ENCODE measurements around the gene ATP5F1E. TPM values are rescaled to one million over a fixed set of nuclear protein-coding genes. Genes with fewer than 3 reads are reported as not detected.

Gene ATP5F1E
- total RNA-seq, 1 donor from 2014 or later = 86.1 TPM

DNA sequence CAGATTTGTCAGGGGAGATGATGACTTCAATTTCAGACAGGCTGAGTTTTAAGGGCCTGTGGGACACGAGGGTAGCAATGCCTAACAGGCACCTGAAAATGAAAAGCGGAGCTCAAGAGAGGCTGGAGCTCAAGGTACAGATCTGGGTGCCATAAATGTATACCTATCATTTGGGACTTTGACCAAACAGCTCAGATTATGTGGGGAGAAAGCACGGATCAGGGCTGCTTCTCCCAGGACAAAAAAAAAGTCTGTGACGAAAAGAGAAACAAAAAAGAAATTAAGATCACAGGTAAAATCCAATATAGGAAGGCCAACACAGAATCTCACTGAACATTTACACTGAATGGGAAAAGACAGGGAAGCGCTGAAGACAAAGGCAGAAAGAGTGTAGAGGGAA, 8.5 kb upstream of the ATP5F1E start:
- ChIA-PET POLR2A (interaction anchor here (3.8 to 6.2 kb wide), 2 partner anchors 8 to 36 kb away, joined by 20 to 64 read pairs; partner anchors contain the start of gene ATP5F1E), CTCF (no interaction called here)
- peak overlapping the region; percentile 61 for H3K27ac Mint-ChIP-seq
- TF ChIP-seq, protein P1, sequence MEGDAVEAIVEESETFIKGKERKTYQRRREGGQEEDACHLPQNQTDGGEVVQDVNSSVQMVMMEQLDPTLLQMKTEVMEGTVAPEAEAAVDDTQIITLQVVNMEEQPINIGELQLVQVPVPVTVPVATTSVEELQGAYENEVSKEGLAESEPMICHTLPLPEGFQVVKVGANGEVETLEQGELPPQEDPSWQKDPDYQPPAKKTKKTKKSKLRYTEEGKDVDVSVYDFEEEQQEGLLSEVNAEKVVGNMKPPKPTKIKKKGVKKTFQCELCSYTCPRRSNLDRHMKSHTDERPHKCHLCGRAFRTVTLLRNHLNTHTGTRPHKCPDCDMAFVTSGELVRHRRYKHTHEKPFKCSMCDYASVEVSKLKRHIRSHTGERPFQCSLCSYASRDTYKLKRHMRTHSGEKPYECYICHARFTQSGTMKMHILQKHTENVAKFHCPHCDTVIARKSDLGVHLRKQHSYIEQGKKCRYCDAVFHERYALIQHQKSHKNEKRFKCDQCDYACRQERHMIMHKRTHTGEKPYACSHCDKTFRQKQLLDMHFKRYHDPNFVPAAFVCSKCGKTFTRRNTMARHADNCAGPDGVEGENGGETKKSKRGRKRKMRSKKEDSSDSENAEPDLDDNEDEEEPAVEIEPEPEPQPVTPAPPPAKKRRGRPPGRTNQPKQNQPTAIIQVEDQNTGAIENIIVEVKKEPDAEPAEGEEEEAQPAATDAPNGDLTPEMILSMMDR (IDR thresholded peaks at IDR 0.05) = no peak
- no peaks in the 10 kb centered on the region for H3K9me3 Mint-ChIP-seq
- intact Hi-C loops (cut with micrococcal nuclease) = no loop called here
- H3K36me3 Mint-ChIP-seq (ENCODE audit: low read depth) = peaks cover 46% of the 10 kb centered on the region
- H3K4me3 Mint-ChIP-seq = peak overlapping the region; percentile 95
- DNase-seq = no peak
- peaks cover 52% of the 10 kb centered on the region for H3K4me1 Mint-ChIP-seq
- ATAC-seq (ENCODE audit: low read depth) = no peak
- no peaks in the 10 kb centered on the region for H3K27me3 Mint-ChIP-seq

DNA sequence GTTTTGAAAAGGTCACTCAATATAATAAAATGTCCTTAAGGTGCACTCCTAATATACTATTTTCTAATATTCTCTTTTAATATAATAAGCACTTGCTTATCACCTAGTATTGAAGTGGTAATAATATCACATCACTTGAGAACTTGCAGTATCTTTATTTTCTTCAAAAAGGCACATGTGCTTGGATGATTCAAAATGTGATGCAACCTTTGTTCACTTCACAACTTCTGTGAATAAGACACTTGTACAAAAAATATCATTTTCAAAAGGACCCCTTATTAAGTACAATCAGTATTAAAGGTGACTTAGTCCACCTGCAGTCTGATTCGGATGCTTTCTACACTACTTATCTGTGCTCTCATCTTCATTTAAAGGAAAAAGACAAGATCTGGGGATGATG, 7.1 kb upstream of the ATP5F1E start:
- peaks cover 58% of the 10 kb centered on the region for H3K36me3 Mint-ChIP-seq (ENCODE audit: low read depth)
- H3K27ac Mint-ChIP-seq = no peak overlapping the region
- H3K4me1 Mint-ChIP-seq = peaks cover 45% of the 10 kb centered on the region
- H3K27me3 Mint-ChIP-seq = no peaks in the 10 kb centered on the region
- ChIA-PET CTCF (no interaction called here), POLR2A (no interaction called here)
- no peak overlapping the region for H3K4me3 Mint-ChIP-seq
- intact Hi-C loops (cut with micrococcal nuclease) = no loop called here
- ATAC-seq (ENCODE audit: low read depth) (no peak), DNase-seq (no peak)
- TF ChIP-seq, protein P1 (IDR thresholded peaks at IDR 0.05) = no peak
- H3K9me3 Mint-ChIP-seq = no peaks in the 10 kb centered on the region

GRCh38 chr20:59037386-59037785, 5.3 kb upstream of the ATP5F1E start:
- no peak overlapping the region for H3K27ac Mint-ChIP-seq
- TF ChIP-seq, protein P1 (IDR thresholded peaks at IDR 0.05) = no peak
- no peak overlapping the region for H3K4me3 Mint-ChIP-seq
- peaks cover 66% of the 10 kb centered on the region for H3K36me3 Mint-ChIP-seq (ENCODE audit: low read depth)
- no peak for ATAC-seq (ENCODE audit: low read depth)
- DNase-seq = no peak
- H3K9me3 Mint-ChIP-seq = no peaks in the 10 kb centered on the region
- intact Hi-C loops (cut with micrococcal nuclease) = no loop called here
- peaks cover 37% of the 10 kb centered on the region for H3K4me1 Mint-ChIP-seq
- CTCF ChIA-PET = no interaction called here
- POLR2A ChIA-PET = no interaction called here
- no peaks in the 10 kb centered on the region for H3K27me3 Mint-ChIP-seq

- Mint-ChIP-seq H3K9me3 (no peaks in the 10 kb centered on the region), H3K27me3 (no peaks in the 10 kb centered on the region), H3K4me1 (peaks cover 33% of the 10 kb centered on the region), H3K27ac (no peak overlapping the region), H3K36me3 (ENCODE audit: low read depth) (peaks cover 70% of the 10 kb centered on the region), H3K4me3 (no peak overlapping the region)
- TF ChIP-seq, protein P1 (IDR thresholded peaks at IDR 0.05) = no peak
- ATAC-seq (ENCODE audit: low read depth) (no peak), DNase-seq (no peak)
- ChIA-PET POLR2A (no interaction called here), CTCF (no interaction called here)
- intact Hi-C loops (cut with micrococcal nuclease) = no loop called here
These were observed 3.2 kb upstream of the ATP5F1E start for GRCh38 chr20:59035381-59035780.

- TF ChIP-seq, protein P1 (IDR thresholded peaks at IDR 0.05) = no peak
- intact Hi-C loops (cut with micrococcal nuclease) = loop anchor here (5.0 kb wide), 1 partner anchor 381 kb away; the partner anchor contains the start of gene STX16
- Mint-ChIP-seq H3K27ac (no peak overlapping the region), H3K4me1 (peaks cover 38% of the 10 kb centered on the region), H3K4me3 (no peak overlapping the region), H3K36me3 (ENCODE audit: low read depth) (peaks cover 80% of the 10 kb centered on the region), H3K9me3 (no peaks in the 10 kb centered on the region), H3K27me3 (no peaks in the 10 kb centered on the region)
- ChIA-PET POLR2A (interaction anchor here (1.7 to 4.4 kb wide), 8 partner anchors 9 to 382 kb away, joined by 11 to 89 read pairs (median 58); partner anchors contain the start of genes CTSZ, PRELID3B, STX16 and TUBB1), CTCF (interaction anchor here (0.7 to 1.3 kb wide), 3 partner anchors 28 to 188 kb away, joined by 3 to 4 read pairs (median 4); partner anchors contain the start of gene GNAS)
- ATAC-seq (ENCODE audit: low read depth) (no peak), DNase-seq (no peak)
These were observed 1.6 kb upstream of the ATP5F1E start for GRCh38 chr20:59033616-59034165.
